GM23338 (cell line): Measurements from ENCODE around the gene SPP2.

Experiments used
- EZH2phosphoT487 ChIP-seq: fragments of 200-600 bp; sonication (generic); IDR thresholded peaks from one replicate; pipeline ENCODE4 v1.8.1; 2018; ENCODE audit warnings: antibody characterized with exemption; ENCODE audit not compliant: unreplicated experiment
- NANOG ChIP-seq: IDR thresholded peaks from 2 replicates; pipeline ENCODE4 v1.6.1; 2016; ENCODE audit warnings: antibody characterized with exemption, borderline replicate concordance
- TF ChIP-seq, protein P1 (sequence below), 2 experiments: fragments of 200-600 bp in 1 of 2; sonication (generic) in 1 of 2; conservative IDR thresholded peaks; 2 replicates each; pipeline versions ENCODE4 v1.5.1 to v1.6.1; 2016 to 2017; ENCODE audit warnings: antibody characterized with exemption in 2 of 2, low read depth in 2 of 2, mild to moderate bottlenecking in 2 of 2, moderate library complexity in 1 of 2

- TF ChIP-seq, protein P1, sequence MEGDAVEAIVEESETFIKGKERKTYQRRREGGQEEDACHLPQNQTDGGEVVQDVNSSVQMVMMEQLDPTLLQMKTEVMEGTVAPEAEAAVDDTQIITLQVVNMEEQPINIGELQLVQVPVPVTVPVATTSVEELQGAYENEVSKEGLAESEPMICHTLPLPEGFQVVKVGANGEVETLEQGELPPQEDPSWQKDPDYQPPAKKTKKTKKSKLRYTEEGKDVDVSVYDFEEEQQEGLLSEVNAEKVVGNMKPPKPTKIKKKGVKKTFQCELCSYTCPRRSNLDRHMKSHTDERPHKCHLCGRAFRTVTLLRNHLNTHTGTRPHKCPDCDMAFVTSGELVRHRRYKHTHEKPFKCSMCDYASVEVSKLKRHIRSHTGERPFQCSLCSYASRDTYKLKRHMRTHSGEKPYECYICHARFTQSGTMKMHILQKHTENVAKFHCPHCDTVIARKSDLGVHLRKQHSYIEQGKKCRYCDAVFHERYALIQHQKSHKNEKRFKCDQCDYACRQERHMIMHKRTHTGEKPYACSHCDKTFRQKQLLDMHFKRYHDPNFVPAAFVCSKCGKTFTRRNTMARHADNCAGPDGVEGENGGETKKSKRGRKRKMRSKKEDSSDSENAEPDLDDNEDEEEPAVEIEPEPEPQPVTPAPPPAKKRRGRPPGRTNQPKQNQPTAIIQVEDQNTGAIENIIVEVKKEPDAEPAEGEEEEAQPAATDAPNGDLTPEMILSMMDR (conservative IDR thresholded peaks at IDR 0.05; ENCODE audit: low read depth in 2 of 2): no peak; a peak in 1 of 4 replicates
- TF ChIP-seq EZH2phosphoT487 (no peak), NANOG (no peak)
Measured at GRCh38 chr2:234058881-234059280, 8.4 kb downstream of the SPP2 start.
